Hepatocyte (in vitro differentiated cells): ENCODE measurements around the gene TMIGD3. TPM values are rescaled to one million over a fixed set of nuclear protein-coding genes. Genes with fewer than 3 reads are reported as not detected.

Experiments
- DNase-seq: peaks from one replicate; pipeline ENCODE4 v3.0.0-alpha.2; 2016; ENCODE audit warnings: low spot score
- H2AFZ ChIP-seq: fragments of 200-600 bp; sonication (generic); 2 replicates; pipeline ENCODE4 v1.6.0; 2016; ENCODE audit warnings: antibody characterized with exemption, mild to moderate bottlenecking
- H3K27ac ChIP-seq: fragments of 200-600 bp; sonication (generic); 2 replicates; pipeline ENCODE4 v1.5.1; 2016; ENCODE audit warnings: mild to moderate bottlenecking
- H3K27me3 ChIP-seq: fragments of 200-600 bp; sonication (generic); 2 replicates; pipeline ENCODE4 v1.6.1; 2016
- H3K36me3 ChIP-seq: fragments of 200-600 bp; sonication (generic); replicated peaks from 2 replicates; pipeline ENCODE4 v1.5.1; 2016; ENCODE audit warnings: low read depth; ENCODE audit not compliant: insufficient read depth
- H3K4me1 ChIP-seq: fragments of 200-600 bp; sonication (generic); 2 replicates; pipeline ENCODE4 v1.5.1; 2016; ENCODE audit warnings: mild to moderate bottlenecking, moderate library complexity; ENCODE audit not compliant: insufficient read depth
- H3K4me2 ChIP-seq: fragments of 200-600 bp; sonication (generic); 2 replicates; pipeline ENCODE4 v1.6.0; 2016
- H3K4me3 ChIP-seq: fragments of 200-600 bp; sonication (generic); 2 replicates; pipeline ENCODE4 v1.5.1; 2016; ENCODE audit warnings: mild to moderate bottlenecking
- H3K79me2 ChIP-seq: fragments of 200-600 bp; sonication (generic); 2 replicates; pipeline ENCODE4 v1.6.0; 2017; ENCODE audit warnings: mild to moderate bottlenecking
- H3K9me2 ChIP-seq: fragments of 200-600 bp; sonication (generic); replicated peaks from 2 replicates; pipeline ENCODE4 v1.6.0; 2017; ENCODE audit warnings: mild to moderate bottlenecking; ENCODE audit not compliant: insufficient read depth
- H3K9me3 ChIP-seq: fragments of 200-600 bp; sonication (generic); 2 replicates; pipeline ENCODE4 v1.5.1; 2016; ENCODE audit warnings: low read depth, mild to moderate bottlenecking
- H4K20me1 ChIP-seq: fragments of 200-600 bp; sonication (generic); 2 replicates; pipeline ENCODE4 v1.6.0; 2016; ENCODE audit warnings: mild to moderate bottlenecking; ENCODE audit not compliant: insufficient read depth, poor library complexity, severe bottlenecking
- EZH2 ChIP-seq: fragments of 200-600 bp; sonication (generic); IDR thresholded peaks from 2 replicates; pipeline ENCODE4 v1.6.1; 2016; ENCODE audit warnings: antibody characterized with exemption, mild to moderate bottlenecking, borderline replicate concordance
- EZH2phosphoT487 ChIP-seq: fragments of 200-600 bp; sonication (generic); IDR thresholded peaks from one replicate; pipeline ENCODE4 v1.6.1; 2018; ENCODE audit warnings: antibody characterized with exemption, mild to moderate bottlenecking, low read depth, moderate library complexity; ENCODE audit not compliant: unreplicated experiment, severe bottlenecking
- WGBS: methylation state at CpG from one replicate; pipeline ENCODE4 v1.1.6; 2016; ENCODE audit warnings: low lambda C conversion rate; ENCODE audit errors: missing lambda C conversion rate; 5-methylcytosine and 5-hydroxymethylcytosine counted together
- polyA plus RNA-seq: library from polyadenylated mRNA; unstranded; fragments of >200 nt; fragmentation: Nextera tagmentation; extraction: Ambion mirVana; gene quantifications from 2 replicates; pipeline ENCODE4 v1.2.1, GENCODE V29; 2016
- total RNA-seq: library from RNA; depleted of rRNA; stranded (reverse); fragments of >200 nt; gene quantifications from 2 replicates; pipeline ENCODE4 v1.2.3, GENCODE V29; 2014
- TF ChIP-seq, protein P1 (sequence below): fragments of 200-600 bp; sonication (generic); IDR thresholded peaks from 2 replicates; pipeline ENCODE4 v1.5.1; 2016; ENCODE audit warnings: antibody characterized with exemption, mild to moderate bottlenecking; ENCODE audit not compliant: poor library complexity

Gene TMIGD3
- total and polyA plus RNA-seq, 2 experiments from 2014 or later, result 5.2 to 6.5 TPM

GRCh38 chr1:111512931-111513330 is 9.5 kb upstream of the TMIGD3 start:
- Histone ChIP-seq H4K20me1 (no peaks in the 10 kb centered on the region), H3K27me3 (no peaks in the 10 kb centered on the region), H3K4me3 (no peak overlapping the region), H3K79me2 (no peaks in the 10 kb centered on the region), H3K9me3 (no peaks in the 10 kb centered on the region), H2AFZ (no peak overlapping the region), H3K4me1 (peaks cover 7% of the 10 kb centered on the region), H3K9me2 (no peaks in the 10 kb centered on the region), H3K4me2 (no peak overlapping the region), H3K27ac (no peak overlapping the region), H3K36me3 (no peaks in the 10 kb centered on the region)
- no peak for DNase-seq
- WGBS, result 63% methylated on average over 3 of the region's 3 CpGs
- TF ChIP-seq, protein P1, sequence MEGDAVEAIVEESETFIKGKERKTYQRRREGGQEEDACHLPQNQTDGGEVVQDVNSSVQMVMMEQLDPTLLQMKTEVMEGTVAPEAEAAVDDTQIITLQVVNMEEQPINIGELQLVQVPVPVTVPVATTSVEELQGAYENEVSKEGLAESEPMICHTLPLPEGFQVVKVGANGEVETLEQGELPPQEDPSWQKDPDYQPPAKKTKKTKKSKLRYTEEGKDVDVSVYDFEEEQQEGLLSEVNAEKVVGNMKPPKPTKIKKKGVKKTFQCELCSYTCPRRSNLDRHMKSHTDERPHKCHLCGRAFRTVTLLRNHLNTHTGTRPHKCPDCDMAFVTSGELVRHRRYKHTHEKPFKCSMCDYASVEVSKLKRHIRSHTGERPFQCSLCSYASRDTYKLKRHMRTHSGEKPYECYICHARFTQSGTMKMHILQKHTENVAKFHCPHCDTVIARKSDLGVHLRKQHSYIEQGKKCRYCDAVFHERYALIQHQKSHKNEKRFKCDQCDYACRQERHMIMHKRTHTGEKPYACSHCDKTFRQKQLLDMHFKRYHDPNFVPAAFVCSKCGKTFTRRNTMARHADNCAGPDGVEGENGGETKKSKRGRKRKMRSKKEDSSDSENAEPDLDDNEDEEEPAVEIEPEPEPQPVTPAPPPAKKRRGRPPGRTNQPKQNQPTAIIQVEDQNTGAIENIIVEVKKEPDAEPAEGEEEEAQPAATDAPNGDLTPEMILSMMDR, result no peak
- TF ChIP-seq EZH2phosphoT487 (no peak), EZH2 (no peak)

- H4K20me1 ChIP-seq, result no peaks in the 10 kb centered on the region
- no peak overlapping the region for H3K4me2 ChIP-seq
- no peaks in the 10 kb centered on the region for H3K36me3 ChIP-seq
- no peak overlapping the region for H3K27ac ChIP-seq
- H3K4me3 ChIP-seq, result no peak overlapping the region
- DNase-seq, result no peak
- peaks cover 13% of the 10 kb centered on the region for H3K4me1 ChIP-seq
- H3K9me2 ChIP-seq, result no peaks in the 10 kb centered on the region
- no peaks in the 10 kb centered on the region for H3K27me3 ChIP-seq
- TF ChIP-seq, protein P1, result no peak
- TF ChIP-seq EZH2 (no peak), EZH2phosphoT487 (no peak)
- H3K9me3 ChIP-seq, result no peaks in the 10 kb centered on the region
- H3K79me2 ChIP-seq, result no peaks in the 10 kb centered on the region
- no peak overlapping the region for H2AFZ ChIP-seq
- 88% methylated on average over 5 of the region's 5 CpGs for WGBS
Observed at GRCh38 chr1:111512132-111512889, 8.9 kb upstream of the TMIGD3 start.

DNA sequence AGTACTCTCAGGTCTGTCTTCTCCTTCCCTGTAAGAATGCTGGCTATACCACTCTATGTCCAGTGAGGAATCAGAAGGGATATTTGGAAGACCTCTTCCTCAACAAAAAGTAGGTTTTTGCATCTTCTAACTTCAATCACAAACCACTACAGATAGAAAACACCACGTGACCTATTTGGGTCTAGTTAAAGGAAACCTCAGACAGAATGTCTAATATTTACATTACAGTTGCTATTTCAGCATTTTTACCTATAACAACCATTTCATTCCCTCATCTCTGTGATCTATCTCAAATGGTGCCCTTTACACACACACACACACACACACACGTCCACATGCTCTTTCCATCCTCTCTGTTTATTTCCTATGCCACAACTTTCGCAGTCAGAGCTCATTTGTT is 7.9 kb upstream of the TMIGD3 start:
- H4K20me1 ChIP-seq, result no peaks in the 10 kb centered on the region
- no peak overlapping the region for H2AFZ ChIP-seq
- no peaks in the 10 kb centered on the region for H3K9me2 ChIP-seq
- peaks cover 17% of the 10 kb centered on the region for H3K4me1 ChIP-seq
- no peak overlapping the region for H3K4me2 ChIP-seq
- H3K4me3 ChIP-seq, result no peak overlapping the region
- no peak overlapping the region for H3K27ac ChIP-seq
- no peaks in the 10 kb centered on the region for H3K36me3 ChIP-seq
- DNase-seq, result no peak
- no peaks in the 10 kb centered on the region for H3K79me2 ChIP-seq
- H3K27me3 ChIP-seq, result no peaks in the 10 kb centered on the region
- no peak for TF ChIP-seq EZH2
- TF ChIP-seq, protein P1, result no peak
- TF ChIP-seq EZH2phosphoT487, result no peak
- WGBS, result 84% methylated on average over 3 of the region's 3 CpGs
- no peaks in the 10 kb centered on the region for H3K9me3 ChIP-seq
